ENCODE measurements around the gene SYNCRIP. TPM values are rescaled to one million over a fixed set of nuclear protein-coding genes. Genes with fewer than 3 reads are reported as not detected.
A peak's percentile ranks its signal among the peaks of the same experiment; 100 is the strongest.
"Not testable (repeated sequence)": the region's sequence is repeated elsewhere in the genome, so short reads cannot be mapped to it uniquely, and the experiment has no call there.

Gene SYNCRIP
- total RNA-seq, 1 donor, result 59.4 TPM

DNA sequence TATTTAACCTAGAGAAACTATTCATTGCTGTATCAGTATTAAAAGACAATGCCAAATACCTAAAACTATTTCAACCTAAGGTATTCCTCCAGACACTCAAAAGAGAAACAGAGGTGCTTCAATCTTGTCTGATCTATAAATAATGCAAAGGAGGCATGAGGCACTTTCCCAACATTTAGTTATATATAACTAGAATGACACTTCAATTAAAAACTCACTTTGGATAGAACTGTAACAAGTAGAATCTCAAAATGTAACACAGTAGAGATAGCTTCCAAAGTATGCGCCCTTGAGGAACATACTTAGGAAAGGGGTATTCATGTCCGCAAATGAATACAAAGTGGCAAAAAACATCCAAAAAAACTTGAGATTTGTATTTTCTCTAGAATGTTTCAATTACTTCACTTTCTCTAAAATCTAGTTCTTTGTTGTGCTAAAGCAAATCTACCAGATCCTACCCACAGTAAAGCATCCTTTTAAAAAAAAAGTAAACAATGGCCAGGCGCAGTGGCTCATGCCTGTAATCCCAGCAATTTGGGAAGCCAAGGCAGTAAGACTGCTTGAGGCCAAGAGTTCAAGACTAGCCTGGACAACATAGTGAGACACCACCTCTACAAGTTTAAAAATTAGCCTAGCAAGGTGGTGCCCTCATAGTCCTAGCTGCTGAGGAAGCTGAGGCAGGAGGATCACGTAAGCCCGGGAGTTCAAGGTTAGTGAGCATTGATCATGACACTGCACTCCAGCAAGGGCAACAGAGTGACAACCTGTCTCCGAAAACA lies 10.3 kb downstream of the SYNCRIP start:
- no peak overlapping the region for H3K4me3 ChIP-seq (ENCODE audit: insufficient read depth, low read length)
- H3K4me2 ChIP-seq (ENCODE audit: insufficient read depth, low read length), result no peak overlapping the region
- peaks cover 84% of the 10 kb centered on the region for H3K36me3 ChIP-seq (ENCODE audit: insufficient read depth, low read length)
- no peaks in the 10 kb centered on the region for H3K27me3 ChIP-seq (ENCODE audit: insufficient read depth, low read length)
- peaks cover 94% of the 10 kb centered on the region for H3K79me2 ChIP-seq (ENCODE audit: insufficient read depth, low read length)
- TF ChIP-seq, protein P1, sequence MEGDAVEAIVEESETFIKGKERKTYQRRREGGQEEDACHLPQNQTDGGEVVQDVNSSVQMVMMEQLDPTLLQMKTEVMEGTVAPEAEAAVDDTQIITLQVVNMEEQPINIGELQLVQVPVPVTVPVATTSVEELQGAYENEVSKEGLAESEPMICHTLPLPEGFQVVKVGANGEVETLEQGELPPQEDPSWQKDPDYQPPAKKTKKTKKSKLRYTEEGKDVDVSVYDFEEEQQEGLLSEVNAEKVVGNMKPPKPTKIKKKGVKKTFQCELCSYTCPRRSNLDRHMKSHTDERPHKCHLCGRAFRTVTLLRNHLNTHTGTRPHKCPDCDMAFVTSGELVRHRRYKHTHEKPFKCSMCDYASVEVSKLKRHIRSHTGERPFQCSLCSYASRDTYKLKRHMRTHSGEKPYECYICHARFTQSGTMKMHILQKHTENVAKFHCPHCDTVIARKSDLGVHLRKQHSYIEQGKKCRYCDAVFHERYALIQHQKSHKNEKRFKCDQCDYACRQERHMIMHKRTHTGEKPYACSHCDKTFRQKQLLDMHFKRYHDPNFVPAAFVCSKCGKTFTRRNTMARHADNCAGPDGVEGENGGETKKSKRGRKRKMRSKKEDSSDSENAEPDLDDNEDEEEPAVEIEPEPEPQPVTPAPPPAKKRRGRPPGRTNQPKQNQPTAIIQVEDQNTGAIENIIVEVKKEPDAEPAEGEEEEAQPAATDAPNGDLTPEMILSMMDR (IDR thresholded peaks at IDR 0.05; ENCODE audit: extremely low read depth, low read depth, low read length), result no peak
- H4K20me1 ChIP-seq (ENCODE audit: insufficient read depth, low read length), result peaks cover 55% of the 10 kb centered on the region
- no peak overlapping the region for H2AFZ ChIP-seq (ENCODE audit: low read length)
- H3K27ac ChIP-seq (ENCODE audit: low read depth, low read length), result no peak overlapping the region
- no peak for DNase-seq (ENCODE audit: insufficient read length, low spot score, missing footprints)
- no peaks in the 10 kb centered on the region for H3K4me1 ChIP-seq (ENCODE audit: insufficient read depth, low read length)
- no peaks in the 10 kb centered on the region for H3K9me3 ChIP-seq (ENCODE audit: low read depth, low read length)

GRCh38 chr6:85631117-85631516 lies 11.6 kb downstream of the SYNCRIP start:
- H3K36me3 ChIP-seq (ENCODE audit: insufficient read depth, low read length), result peaks cover 83% of the 10 kb centered on the region
- not testable (repeated sequence) for H3K27me3 ChIP-seq (ENCODE audit: insufficient read depth, low read length); H3K27ac ChIP-seq (ENCODE audit: low read depth, low read length); H3K4me2 ChIP-seq (ENCODE audit: insufficient read depth, low read length); DNase-seq (ENCODE audit: insufficient read length, low spot score, missing footprints); H3K9me3 ChIP-seq (ENCODE audit: low read depth, low read length); H2AFZ ChIP-seq (ENCODE audit: low read length); H3K4me3 ChIP-seq (ENCODE audit: insufficient read depth, low read length); H3K4me1 ChIP-seq (ENCODE audit: insufficient read depth, low read length)
- peaks cover 54% of the 10 kb centered on the region for H4K20me1 ChIP-seq (ENCODE audit: insufficient read depth, low read length)
- H3K79me2 ChIP-seq (ENCODE audit: insufficient read depth, low read length), result peaks cover 94% of the 10 kb centered on the region

- no peak for DNase-seq (ENCODE audit: insufficient read length, low spot score, missing footprints)
- Histone ChIP-seq H3K4me2 (ENCODE audit: insufficient read depth, low read length) (no peak overlapping the region), H3K9me3 (ENCODE audit: low read depth, low read length) (no peaks in the 10 kb centered on the region), H3K79me2 (ENCODE audit: insufficient read depth, low read length) (peaks cover 95% of the 10 kb centered on the region), H3K4me1 (ENCODE audit: insufficient read depth, low read length) (no peaks in the 10 kb centered on the region), H3K27ac (ENCODE audit: low read depth, low read length) (no peak overlapping the region), H3K4me3 (ENCODE audit: insufficient read depth, low read length) (no peak overlapping the region), H3K27me3 (ENCODE audit: insufficient read depth, low read length) (no peaks in the 10 kb centered on the region), H4K20me1 (ENCODE audit: insufficient read depth, low read length) (peaks cover 45% of the 10 kb centered on the region), H3K36me3 (ENCODE audit: insufficient read depth, low read length) (peaks cover 82% of the 10 kb centered on the region), H2AFZ (ENCODE audit: low read length) (no peak overlapping the region)
- TF ChIP-seq, protein P1 (IDR thresholded peaks at IDR 0.05; ENCODE audit: extremely low read depth, low read depth, low read length), result no peak
Measured at GRCh38 chr6:85628353-85628752, 14.3 kb downstream of the SYNCRIP start.

DNA sequence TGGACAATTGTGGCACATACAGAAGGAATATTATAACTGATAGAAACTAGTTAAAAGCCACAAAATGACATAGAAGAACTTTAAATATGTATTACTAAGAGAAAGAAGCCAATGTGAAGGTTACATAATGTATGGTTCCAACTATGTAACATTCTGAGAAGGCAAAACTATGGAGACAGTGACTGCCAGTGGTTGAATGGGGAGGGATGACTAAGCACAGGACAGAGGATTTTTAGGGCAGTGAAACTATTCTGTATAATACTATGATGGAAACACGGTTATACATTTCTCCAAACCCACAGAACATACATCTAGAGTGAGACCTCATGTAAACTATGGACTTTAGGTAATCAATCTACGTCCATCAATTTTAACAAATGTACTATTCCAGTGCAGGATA lies 22.4 kb downstream of the SYNCRIP start:
- TF ChIP-seq, protein P1 (IDR thresholded peaks at IDR 0.05; ENCODE audit: extremely low read depth, low read depth, low read length), result no peak
- peak overlapping the region; percentile 52 for H3K27ac ChIP-seq (ENCODE audit: low read depth, low read length)
- H3K36me3 ChIP-seq (ENCODE audit: insufficient read depth, low read length), result peaks cover 92% of the 10 kb centered on the region
- H3K4me2 ChIP-seq (ENCODE audit: insufficient read depth, low read length), result peak overlapping the region; percentile 23
- H3K79me2 ChIP-seq (ENCODE audit: insufficient read depth, low read length), result peaks cover 94% of the 10 kb centered on the region
- DNase-seq (ENCODE audit: insufficient read length, low spot score, missing footprints), result no peak
- H3K27me3 ChIP-seq (ENCODE audit: insufficient read depth, low read length), result no peaks in the 10 kb centered on the region
- H3K9me3 ChIP-seq (ENCODE audit: low read depth, low read length), result no peaks in the 10 kb centered on the region
- peaks cover 15% of the 10 kb centered on the region for H4K20me1 ChIP-seq (ENCODE audit: insufficient read depth, low read length)
- no peak overlapping the region for H3K4me3 ChIP-seq (ENCODE audit: insufficient read depth, low read length)
- H3K4me1 ChIP-seq (ENCODE audit: insufficient read depth, low read length), result peaks cover 23% of the 10 kb centered on the region
- no peak overlapping the region for H2AFZ ChIP-seq (ENCODE audit: low read length)

Data from osteoblast (primary cell).